ENCODE data around the gene SDK1.

The SDK1 gene

DNA sequence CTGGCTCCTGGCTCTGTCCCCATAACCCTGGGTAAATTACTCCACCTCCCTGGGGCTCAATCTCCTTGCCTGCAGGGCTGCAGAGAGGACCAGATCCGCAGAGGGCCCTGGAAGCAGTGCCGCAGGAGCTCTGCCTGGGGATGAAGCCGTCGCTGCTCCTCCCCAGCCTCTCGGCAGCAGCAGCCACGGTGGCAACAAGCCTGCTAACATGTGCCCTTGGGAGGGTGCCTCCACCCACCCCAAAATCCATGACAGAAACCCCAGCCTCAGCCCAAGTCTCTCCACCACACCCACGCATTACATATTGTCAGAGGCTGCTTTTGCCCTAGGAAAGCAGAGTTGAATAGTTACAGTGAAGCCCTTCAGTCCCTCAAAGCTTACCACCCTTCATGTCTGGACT is 894.6 kb downstream of the SDK1 start:
- TF ChIP-seq, protein P1, sequence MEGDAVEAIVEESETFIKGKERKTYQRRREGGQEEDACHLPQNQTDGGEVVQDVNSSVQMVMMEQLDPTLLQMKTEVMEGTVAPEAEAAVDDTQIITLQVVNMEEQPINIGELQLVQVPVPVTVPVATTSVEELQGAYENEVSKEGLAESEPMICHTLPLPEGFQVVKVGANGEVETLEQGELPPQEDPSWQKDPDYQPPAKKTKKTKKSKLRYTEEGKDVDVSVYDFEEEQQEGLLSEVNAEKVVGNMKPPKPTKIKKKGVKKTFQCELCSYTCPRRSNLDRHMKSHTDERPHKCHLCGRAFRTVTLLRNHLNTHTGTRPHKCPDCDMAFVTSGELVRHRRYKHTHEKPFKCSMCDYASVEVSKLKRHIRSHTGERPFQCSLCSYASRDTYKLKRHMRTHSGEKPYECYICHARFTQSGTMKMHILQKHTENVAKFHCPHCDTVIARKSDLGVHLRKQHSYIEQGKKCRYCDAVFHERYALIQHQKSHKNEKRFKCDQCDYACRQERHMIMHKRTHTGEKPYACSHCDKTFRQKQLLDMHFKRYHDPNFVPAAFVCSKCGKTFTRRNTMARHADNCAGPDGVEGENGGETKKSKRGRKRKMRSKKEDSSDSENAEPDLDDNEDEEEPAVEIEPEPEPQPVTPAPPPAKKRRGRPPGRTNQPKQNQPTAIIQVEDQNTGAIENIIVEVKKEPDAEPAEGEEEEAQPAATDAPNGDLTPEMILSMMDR (IDR thresholded peaks at IDR 0.05) = no peak
- H3K79me2 ChIP-seq = no peaks in the 10 kb centered on the region
- no peak overlapping the region for H2AFZ ChIP-seq
- H3K9me3 ChIP-seq (ENCODE audit: control insufficient read depth, low read length) = no peaks in the 10 kb centered on the region
- H3K4me3 ChIP-seq (ENCODE audit: low read depth, low read length) = no peak overlapping the region
- H3K9ac ChIP-seq = no peak overlapping the region
- no peak overlapping the region for H3K27ac ChIP-seq
- H3K4me1 ChIP-seq = no peaks in the 10 kb centered on the region
- no peaks in the 10 kb centered on the region for H3K36me3 ChIP-seq (ENCODE audit: control insufficient read depth, insufficient read depth, low read length)
- no peak overlapping the region for H3K4me2 ChIP-seq (ENCODE audit: low read length)
- no peaks in the 10 kb centered on the region for H3K27me3 ChIP-seq (ENCODE audit: control insufficient read depth, insufficient read depth, low read length)

DNA sequence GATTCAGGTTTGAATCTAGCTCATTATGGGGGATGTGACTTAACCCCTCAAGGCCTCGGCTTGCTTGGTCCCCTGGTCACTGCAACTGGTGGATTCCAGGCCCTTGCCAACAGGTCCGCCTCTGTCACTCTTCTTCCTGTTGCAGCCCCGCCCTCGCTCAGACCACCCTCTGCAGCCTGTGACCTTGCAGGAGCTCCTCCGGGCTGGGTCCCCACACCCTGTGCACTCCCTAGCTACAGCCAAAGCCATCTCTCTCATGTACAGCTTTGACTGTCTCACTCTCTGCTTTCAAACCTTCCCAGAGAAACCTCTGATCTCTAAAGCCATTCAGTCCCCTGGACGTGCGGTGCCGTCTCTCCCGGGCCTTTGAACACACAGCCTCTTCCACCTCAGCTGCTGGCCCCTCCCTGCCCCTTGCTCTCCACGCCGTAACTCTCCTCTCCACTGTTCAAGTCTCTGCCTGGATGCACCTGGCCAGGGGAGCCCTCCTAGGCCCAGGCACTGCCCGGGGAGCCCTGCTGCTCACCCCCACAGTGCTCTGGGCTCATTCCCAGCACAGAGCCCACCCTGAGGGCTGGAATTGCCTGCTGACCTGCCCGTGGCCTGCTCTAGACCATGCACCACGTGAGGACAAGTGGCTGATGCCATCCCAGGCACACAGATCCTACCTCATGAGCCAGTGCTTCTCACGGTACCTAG is 895.2 kb downstream of the SDK1 start:
- TF ChIP-seq, protein P1 (IDR thresholded peaks at IDR 0.05) = no peak
- Histone ChIP-seq H3K36me3 (ENCODE audit: control insufficient read depth, insufficient read depth, low read length) (no peaks in the 10 kb centered on the region), H3K4me3 (ENCODE audit: low read depth, low read length) (no peak overlapping the region), H3K79me2 (no peaks in the 10 kb centered on the region), H3K4me2 (ENCODE audit: low read length) (no peak overlapping the region), H3K27ac (no peak overlapping the region), H2AFZ (no peak overlapping the region), H3K9me3 (ENCODE audit: control insufficient read depth, low read length) (no peaks in the 10 kb centered on the region), H3K4me1 (no peaks in the 10 kb centered on the region), H3K27me3 (ENCODE audit: control insufficient read depth, insufficient read depth, low read length) (no peaks in the 10 kb centered on the region), H3K9ac (no peak overlapping the region)

DNA sequence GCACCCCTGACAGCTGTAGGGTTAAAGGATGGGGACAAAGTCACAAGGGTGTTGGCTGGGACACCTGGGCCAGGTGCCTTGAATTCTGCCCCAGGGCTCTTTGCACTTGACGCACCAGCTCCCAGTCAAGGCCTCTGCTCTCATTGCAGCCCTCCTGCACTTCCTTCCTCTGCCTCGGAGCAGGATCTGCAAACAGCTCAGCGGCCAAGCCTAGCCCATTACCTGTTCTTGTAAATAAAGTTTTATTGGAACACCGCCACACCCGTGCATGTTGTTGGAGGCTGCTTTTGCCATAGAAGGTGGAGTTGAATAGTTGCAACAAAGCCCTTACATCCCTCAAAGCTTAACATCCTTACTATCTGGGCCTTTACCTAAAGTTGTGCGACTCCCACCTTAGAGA is 897.2 kb downstream of the SDK1 start:
- Histone ChIP-seq H3K4me3 (ENCODE audit: low read depth, low read length) (no peak overlapping the region), H3K4me2 (ENCODE audit: low read length) (no peak overlapping the region), H3K27ac (no peak overlapping the region), H3K79me2 (no peaks in the 10 kb centered on the region), H3K9me3 (ENCODE audit: control insufficient read depth, low read length) (no peaks in the 10 kb centered on the region), H3K9ac (no peak overlapping the region), H3K27me3 (ENCODE audit: control insufficient read depth, insufficient read depth, low read length) (no peaks in the 10 kb centered on the region), H2AFZ (no peak overlapping the region), H3K36me3 (ENCODE audit: control insufficient read depth, insufficient read depth, low read length) (no peaks in the 10 kb centered on the region), H3K4me1 (no peaks in the 10 kb centered on the region)
- TF ChIP-seq, protein P1 (IDR thresholded peaks at IDR 0.05) = no peak

DNA sequence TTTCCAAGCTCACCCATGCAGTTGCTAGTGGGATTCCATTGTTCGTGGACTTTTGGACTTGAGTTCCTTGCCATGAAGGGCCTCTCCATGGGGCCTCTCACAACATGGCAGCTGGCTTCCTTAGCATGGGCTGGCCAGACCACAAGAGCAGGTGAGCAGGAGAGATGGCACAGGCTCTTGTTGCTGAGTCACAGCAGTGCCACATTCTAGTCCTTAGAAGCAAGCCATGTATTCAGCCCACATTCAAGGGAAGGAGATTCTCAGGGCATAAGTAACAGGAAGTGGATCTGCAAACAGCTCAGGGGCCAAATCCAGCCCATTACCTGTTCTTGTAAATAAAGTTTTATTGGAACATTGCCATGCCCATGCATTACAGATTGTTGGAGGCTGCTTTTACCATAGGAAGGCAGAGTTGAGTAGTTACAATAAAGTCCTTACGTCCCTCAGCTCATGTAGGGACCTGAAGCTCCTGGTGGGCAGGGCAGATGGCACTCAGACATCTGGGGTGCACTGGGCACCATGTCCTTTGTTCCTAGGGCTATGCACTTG is 899.6 kb downstream of the SDK1 start:
- Histone ChIP-seq H3K27me3 (ENCODE audit: control insufficient read depth, insufficient read depth, low read length) (no peaks in the 10 kb centered on the region), H3K9ac (no peak overlapping the region), H3K4me3 (ENCODE audit: low read depth, low read length) (no peak overlapping the region), H3K4me2 (ENCODE audit: low read length) (no peak overlapping the region), H3K36me3 (ENCODE audit: control insufficient read depth, insufficient read depth, low read length) (no peaks in the 10 kb centered on the region), H3K4me1 (no peaks in the 10 kb centered on the region), H3K27ac (no peak overlapping the region), H3K9me3 (ENCODE audit: control insufficient read depth, low read length) (no peaks in the 10 kb centered on the region), H3K79me2 (no peaks in the 10 kb centered on the region), H2AFZ (no peak overlapping the region)
- TF ChIP-seq, protein P1 (IDR thresholded peaks at IDR 0.05) = no peak

DNA sequence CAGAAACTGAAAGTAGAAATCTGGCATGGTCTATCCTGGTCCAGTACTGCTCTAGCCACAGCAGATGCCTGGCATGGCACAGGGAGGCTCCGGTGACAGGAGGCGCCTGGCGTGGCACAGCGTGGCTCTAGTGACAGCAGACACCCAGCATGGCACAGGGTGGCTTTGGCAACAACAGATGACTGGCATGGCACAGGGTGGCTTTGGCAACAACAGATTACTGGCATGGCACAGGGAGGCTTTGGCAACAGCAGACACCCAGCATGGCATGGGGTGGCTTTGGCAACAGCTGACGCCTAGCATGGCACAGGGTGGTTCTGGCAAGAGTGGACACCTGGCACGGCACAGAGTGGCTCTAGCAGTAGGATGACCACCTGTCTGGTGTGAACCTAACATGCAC is 900.5 kb downstream of the SDK1 start:
- Histone ChIP-seq H3K9ac (no peak overlapping the region), H3K36me3 (ENCODE audit: control insufficient read depth, insufficient read depth, low read length) (no peaks in the 10 kb centered on the region), H3K27me3 (ENCODE audit: control insufficient read depth, insufficient read depth, low read length) (no peaks in the 10 kb centered on the region), H2AFZ (no peak overlapping the region), H3K4me2 (ENCODE audit: low read length) (no peak overlapping the region), H3K4me1 (no peaks in the 10 kb centered on the region), H3K27ac (no peak overlapping the region), H3K9me3 (ENCODE audit: control insufficient read depth, low read length) (no peaks in the 10 kb centered on the region), H3K79me2 (no peaks in the 10 kb centered on the region), H3K4me3 (ENCODE audit: low read depth, low read length) (no peak overlapping the region)
- TF ChIP-seq, protein P1 (IDR thresholded peaks at IDR 0.05) = no peak

Measured in parathyroid adenoma (tissue), 2 donors.